GM13977 (cell line): ENCODE measurements around the gene TRIL.

ENCODE experiments used
- DNase-seq: peaks from one replicate; pipeline ENCODE4 v3.0.0; 2012; ENCODE audit warnings: low spot score
- in situ Hi-C: fragments of 300-500 bp; cut with MboI; formaldehyde crosslinking; loops from one replicate; pipeline ENCODE4 v1.12.0; 2022; ENCODE audit warnings: low sequenced_read_pairs, low pct_unique_long_range_greater_than_20kb, mixed read lengths, inconsistent platforms; ENCODE audit not compliant: unreplicated experiment
- TF ChIP-seq, protein P1 (sequence below): IDR thresholded peaks from 2 replicates; pipeline ENCODE4 v1.5.1; 2012; ENCODE audit warnings: mild to moderate bottlenecking, control low read depth; ENCODE audit not compliant: insufficient read depth; ENCODE audit errors: extremely low read depth, missing control alignments

The TRIL gene

GRCh38 chr7:28990200-28990960, 32.2 kb upstream of the TRIL start:
- TF ChIP-seq, protein P1, sequence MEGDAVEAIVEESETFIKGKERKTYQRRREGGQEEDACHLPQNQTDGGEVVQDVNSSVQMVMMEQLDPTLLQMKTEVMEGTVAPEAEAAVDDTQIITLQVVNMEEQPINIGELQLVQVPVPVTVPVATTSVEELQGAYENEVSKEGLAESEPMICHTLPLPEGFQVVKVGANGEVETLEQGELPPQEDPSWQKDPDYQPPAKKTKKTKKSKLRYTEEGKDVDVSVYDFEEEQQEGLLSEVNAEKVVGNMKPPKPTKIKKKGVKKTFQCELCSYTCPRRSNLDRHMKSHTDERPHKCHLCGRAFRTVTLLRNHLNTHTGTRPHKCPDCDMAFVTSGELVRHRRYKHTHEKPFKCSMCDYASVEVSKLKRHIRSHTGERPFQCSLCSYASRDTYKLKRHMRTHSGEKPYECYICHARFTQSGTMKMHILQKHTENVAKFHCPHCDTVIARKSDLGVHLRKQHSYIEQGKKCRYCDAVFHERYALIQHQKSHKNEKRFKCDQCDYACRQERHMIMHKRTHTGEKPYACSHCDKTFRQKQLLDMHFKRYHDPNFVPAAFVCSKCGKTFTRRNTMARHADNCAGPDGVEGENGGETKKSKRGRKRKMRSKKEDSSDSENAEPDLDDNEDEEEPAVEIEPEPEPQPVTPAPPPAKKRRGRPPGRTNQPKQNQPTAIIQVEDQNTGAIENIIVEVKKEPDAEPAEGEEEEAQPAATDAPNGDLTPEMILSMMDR: no peak
- DNase-seq: no peak
- in situ Hi-C loops: no loop called here

DNA sequence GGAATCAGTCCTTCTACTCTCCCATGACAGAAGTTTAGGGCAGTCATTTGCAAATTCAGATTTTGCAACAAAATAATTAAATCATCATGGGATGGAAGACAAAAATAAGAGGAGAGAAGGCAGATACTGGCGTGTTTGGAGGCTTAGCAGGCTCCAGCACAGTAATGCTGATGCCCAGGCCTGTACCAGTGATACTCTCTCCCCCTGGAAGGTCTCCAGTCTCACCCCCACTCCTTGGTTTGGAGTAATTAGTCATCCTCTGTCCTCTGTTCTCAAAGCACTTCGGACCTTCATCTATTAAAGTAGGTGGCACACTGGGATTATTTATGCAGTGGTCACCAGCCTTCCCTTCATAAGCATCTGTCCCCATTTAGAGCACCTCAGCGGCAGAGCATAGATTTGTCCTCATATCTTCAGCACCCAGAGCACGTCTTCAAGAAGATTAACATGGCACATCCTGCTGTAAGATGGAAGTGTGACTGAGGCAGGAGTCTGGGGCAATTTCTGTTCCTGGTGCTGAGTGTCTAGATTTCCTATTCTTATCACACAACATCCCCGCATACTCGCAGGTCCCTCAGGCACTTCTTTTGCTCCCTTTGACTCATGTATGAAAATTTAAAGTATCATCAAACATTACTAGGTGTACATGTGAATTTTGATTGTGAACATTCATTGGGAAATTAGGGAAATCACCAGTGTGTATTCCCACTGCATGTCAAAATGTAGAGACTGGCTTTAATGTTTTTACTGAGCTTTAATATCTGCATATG, 31.3 kb upstream of the TRIL start:
- TF ChIP-seq, protein P1: no peak
- no peak for DNase-seq
- in situ Hi-C loops: no loop called here

GRCh38 chr7:28988810-28989209, 30.7 kb upstream of the TRIL start:
- in situ Hi-C loops: no loop called here

DNA sequence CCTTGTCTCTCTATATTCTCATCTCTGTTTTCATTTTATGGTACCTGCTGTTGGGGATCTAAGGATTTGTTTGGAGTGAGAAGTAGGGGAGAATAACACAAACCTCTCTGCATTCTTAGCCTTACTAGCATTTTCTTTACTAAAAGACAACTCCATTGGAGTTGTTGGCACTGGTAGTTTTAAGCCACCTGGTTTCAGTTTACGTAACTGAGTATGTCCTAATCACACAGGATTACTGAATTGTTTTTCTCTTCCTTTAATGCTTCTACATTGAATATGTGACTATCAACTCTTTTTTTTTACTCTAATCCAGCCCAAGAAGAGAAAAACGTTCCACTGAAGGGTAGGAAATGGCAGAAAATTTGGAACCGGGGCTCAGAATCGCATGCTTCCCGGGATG, 30.0 kb upstream of the TRIL start:
- in situ Hi-C loops: no loop called here
- TF ChIP-seq, protein P1: no peak
- DNase-seq: no peak

More at GRCh38 chr7:28988810-28989209, 30.7 kb upstream of the TRIL start:
- TF ChIP-seq, protein P1: no peak
- DNase-seq: no peak

GRCh38 chr7:28986765-28987110, 28.6 kb upstream of the TRIL start:
- in situ Hi-C loops: no loop called here
- TF ChIP-seq, protein P1: no peak

DNA sequence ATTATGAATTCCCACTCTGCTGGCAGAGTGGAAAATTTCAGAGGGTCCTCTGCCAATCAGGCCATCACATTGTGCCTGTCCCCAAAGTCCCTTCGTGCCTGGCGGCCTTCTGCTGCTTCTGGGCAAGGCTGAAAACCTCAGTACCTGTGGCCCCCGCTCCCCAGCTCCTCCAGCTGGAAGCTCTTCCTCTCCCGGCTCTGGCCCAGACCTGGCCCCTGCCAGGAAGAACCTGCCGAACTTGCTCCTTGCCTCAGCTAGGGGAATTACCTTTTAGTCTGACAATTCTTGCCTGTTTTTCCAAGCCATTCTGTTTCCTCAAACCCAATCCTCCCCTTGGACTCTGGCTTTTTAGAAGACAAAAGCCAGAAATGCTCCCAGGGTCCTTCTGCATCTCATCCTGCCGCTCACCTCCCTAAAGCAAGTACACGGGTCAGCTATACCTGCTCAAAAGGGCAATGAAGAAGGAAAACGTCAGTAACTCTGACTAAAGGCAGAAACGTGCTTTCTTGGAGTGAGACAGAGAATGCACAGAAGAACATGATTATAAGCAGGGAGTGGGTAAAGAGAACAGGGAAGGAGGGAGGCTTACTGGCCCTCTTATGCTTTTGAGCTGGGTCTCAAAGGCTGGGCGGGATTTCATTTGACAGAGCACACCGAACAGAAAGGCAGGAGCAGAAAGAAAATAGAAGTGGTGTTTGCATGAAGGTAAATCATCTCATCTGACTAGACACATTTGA, 28.1 kb upstream of the TRIL start:
- in situ Hi-C loops: no loop called here
- TF ChIP-seq, protein P1: no peak

More at GRCh38 chr7:28986765-28987110, 28.6 kb upstream of the TRIL start:
- DNase-seq: no peak

More for the DNA sequence above, 28.1 kb upstream of the TRIL start:
- DNase-seq: no peak
